Activated CD8-positive, alpha-beta memory T cell treated with anti-CD3 and anti-CD28 coated beads for 1 hour (primary cell): ENCODE results near the gene CFAP45.

Experiments
- DNase-seq, 2 donors: peaks; one replicate each; pipeline ENCODE4 v3.0.0-alpha.2; 2020; ENCODE audit warnings: low read depth in 1 of 2; ENCODE audit errors: extremely low read depth in 1 of 2

Gene CFAP45

DNA sequence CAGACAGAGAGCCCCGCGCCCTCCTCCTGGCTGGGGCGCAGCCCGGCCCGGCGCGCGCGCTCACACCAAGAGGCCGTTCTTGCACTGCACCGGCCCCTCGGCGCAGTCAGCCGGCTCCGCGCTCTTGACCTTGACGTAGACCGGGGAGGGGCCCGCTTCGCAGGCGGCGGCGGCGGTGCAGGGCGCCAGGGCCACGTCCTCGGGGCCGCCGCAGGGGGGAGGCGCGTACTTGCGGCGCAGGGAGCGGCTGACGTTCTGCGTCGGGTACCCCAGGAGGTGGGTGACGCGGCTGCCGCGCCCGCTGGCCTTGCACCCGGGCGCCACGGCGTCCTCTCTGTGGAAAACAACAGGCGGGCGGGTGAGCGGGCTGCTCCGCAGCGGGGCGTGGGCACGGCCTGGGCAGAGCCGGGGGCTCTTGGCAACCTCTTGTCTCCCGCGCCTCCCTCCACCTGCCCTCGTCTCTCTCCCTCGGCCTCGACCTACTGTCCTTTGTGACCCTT, 45.2 kb downstream of the CFAP45 start:
- DNase-seq: peak; percentile 43 to 62

DNA sequence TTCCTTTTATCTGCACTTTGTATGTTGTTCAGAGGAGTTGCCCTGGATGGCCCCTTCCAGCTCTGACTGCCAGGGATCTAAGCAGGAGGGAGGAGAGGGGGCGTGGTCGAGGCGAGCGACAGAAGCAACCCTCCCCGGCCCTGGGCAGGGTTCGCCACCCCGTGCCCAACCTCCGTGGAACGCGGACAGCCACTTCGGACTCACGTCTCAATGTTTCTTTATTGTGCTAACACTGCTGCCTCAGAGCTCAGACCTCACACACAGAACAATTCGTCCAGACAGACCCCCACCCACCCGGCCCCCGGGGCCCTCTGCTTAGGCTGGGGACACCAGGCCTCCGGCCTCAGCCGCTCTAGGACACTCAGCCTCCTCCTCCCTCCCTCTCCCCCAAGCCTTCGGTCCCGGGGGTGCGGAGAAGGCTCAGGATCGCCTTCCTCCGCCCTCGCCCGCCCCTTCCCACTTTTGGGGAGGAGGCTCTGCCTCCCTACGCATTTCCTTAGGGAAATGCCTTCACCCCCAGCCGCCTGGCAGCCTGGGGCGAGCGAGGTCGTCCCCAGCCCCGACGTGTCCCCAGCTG, 45.8 kb downstream of the CFAP45 start:
- DNase-seq: no peak

DNA sequence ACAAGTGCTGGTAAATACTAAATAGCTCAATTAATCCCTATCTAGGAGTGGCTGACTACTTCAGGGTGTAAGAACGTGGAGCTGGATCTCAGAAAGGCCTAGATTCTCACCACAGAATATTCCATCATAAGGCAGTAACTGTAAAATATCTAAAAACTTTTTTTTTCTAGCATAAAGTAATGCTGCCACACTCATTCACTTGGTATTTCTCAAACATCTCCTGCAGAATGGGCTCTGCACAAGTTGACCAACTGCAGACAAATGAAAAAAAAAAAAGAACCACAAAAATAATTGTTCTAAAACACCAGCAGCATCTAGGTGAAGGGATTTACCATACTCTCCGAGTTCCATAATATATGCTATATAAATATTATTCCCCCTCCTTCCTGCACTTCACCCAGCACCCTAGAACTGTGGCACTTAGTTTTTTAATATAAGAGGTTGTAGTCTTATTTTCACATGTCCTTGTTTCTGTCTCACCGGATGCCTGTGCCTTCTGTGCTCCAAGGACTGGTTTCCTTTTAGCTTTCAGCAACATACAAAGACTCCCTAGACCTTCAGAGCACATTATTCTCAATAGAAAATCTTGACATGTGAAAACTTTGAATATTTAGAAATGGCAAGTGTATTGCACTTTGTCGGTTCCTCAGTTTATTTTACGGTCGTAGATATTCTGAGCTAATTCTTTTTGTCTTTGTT, 46.4 kb downstream of the CFAP45 start:
- no peak for DNase-seq

DNA sequence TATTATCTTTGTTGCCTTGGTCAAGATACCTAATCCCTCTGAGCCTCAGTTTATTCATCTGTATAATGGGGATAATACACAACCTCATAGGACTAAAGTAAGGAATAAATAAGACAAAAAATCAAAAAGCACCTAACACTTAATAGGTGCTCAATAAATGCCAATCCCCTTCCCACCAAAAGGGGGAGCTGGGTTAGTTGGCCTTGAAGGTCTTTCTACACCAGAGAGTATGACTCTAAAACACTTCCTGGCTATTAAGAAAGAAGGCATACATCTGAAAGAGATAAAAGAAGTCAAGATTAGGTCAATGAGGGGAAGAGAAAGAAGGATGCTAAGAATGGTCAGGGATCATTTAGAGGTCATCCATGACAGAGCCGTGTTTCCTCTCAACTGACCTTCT, 48.6 kb downstream of the CFAP45 start:
- DNase-seq: no peak

DNA sequence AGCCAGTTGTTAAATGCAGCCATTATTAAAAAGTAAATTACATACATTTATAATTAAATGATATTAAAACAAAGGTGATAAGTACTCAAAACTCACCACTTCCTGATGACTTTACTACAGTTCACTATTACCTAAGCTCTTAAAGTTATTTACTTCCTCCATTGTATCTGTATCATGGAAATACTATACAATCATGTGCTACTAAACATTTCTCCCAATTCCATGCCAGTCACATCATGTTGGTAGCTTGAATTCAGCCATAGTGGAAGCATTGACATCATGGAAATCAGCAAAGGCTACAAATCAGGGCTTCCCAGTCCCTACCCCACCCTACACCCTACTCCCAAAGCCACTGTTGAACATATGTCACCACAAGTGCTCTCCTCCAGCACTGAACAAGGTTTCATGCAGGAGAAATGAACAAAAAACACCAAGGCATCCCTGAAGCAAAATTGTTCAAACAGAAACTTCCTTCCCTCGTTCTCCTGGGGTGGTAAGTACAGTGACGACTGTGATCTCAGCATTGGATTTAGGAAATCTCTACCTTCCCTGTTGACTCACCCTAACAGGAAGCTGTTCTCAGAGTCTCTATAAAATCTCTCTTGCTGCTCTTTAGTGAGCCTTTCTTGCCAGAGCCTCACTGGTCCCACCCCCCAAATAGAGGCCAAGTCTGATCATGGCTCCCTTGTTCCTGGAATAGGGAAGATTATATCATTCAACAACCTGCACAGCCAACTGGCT, 50.2 kb downstream of the CFAP45 start:
- DNase-seq: no peak

DNA sequence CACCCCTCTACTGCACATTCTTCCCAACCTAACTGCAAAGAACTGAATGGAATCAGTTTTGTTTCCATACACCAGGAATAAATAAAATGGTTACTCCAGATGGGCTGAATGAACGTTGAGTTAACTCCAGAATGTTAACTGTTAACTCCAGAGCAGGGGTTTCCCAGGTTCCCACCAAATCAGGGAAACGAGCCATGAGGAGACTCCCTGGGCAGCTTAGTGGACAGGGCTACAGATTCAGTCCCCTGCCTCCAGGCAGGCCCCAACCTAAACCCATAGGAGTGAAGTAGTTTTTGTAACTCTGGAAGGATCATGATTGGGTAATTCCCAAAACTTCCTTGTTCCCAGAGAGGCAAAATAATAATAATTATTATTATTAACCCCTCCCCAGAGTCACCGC, 51.6 kb downstream of the CFAP45 start:
- no peak for DNase-seq

DNA sequence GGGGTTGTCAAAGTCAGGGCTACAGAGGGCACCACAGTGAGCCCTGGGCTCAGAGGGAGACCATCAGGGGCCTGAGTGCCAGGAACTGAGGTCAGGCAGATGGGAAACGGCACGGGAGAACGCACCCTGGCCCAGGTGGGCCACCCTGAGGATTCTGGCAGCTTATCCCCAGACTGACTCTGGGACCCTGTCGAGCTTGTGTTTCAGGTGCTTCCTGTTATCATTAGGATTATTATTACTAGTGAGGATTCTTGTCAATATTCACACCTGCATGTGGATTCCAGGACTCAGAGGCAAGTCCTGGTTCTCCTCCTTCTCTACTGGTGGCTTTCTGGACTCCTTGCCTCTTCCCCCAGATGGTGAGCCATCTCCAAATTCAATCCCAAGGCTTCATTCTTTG, 52.7 kb downstream of the CFAP45 start:
- no peak for DNase-seq

DNA sequence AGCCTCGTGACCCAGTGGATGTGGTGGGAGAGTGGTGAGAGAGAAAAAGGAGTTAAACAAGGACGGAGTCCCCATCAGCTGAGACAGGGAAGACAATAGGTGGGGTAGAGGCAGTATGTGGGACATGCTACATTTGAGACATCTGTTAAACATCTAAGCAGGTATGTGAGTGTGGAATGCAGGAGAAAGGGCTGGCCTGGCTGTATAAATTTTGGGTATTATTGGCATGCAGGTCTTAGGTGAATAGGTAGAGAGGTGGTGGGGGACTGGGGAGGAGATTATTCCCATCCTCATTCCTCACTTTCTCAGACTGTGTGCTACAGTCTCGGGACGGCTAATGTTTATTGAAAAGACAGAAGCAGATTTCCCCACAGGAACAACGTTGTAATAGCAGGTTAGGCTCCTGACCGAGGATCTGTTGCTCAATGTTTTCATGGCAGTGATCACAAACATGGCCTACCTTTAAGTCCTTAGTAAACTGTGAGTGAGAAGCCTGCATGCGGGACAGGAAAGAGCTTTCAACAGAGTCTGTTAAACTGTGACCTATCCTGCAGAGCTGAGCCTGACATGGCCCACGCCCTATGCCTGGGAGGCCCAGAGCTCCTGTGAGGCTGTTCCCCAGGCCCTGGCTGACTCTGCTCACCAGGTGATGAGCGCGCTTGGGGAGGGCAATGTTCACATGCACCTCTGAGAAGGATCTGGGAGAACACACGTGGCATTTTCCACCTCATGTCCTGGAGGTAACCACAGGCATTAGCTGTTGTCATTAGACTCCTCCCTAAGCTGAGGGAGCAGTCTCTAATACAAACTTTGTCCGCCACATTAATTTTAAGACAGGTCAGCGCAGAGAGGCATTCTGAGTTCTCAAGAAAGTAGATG, 54.0 kb downstream of the CFAP45 start:
- no peak for DNase-seq

DNA sequence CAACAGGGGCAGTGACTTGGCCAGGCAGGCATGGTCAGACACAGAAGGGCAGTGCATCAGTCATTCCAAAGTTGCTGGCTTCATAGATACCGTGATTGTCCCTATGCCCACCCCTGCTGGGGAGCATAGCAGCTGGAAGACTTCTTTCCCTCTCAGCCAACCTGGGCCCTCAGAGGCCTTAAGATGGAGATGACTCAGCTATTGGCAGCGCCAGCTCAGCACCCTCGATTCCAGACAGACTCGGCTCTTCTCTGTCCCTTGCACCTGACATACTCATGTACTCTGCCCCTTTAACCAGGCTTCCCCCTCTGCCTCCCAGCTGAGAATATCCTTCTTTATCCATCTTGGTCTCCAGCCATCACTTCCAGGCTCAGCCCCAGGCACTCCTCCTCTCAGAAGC, 56.5 kb downstream of the CFAP45 start:
- no peak for DNase-seq

DNA sequence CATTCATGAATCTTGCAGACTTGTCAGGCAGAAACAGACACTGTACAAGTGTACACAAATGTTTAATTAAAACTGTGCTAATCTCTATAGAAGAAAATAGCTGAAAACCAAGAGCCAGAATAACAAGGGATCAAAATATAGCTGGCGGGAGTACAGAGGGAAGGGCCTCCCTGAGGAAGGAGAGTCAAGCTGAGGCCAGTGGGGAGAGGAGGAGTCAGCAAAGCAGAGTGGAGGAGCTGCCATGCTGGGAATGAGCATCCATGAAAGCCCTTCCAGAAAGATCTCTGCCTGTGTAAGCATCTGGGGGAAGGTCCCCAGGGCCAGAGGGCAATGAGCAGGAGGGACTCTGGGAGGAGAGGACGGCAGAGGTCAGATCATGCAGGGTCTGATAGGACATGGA, 58.2 kb downstream of the CFAP45 start:
- no peak for DNase-seq

DNA sequence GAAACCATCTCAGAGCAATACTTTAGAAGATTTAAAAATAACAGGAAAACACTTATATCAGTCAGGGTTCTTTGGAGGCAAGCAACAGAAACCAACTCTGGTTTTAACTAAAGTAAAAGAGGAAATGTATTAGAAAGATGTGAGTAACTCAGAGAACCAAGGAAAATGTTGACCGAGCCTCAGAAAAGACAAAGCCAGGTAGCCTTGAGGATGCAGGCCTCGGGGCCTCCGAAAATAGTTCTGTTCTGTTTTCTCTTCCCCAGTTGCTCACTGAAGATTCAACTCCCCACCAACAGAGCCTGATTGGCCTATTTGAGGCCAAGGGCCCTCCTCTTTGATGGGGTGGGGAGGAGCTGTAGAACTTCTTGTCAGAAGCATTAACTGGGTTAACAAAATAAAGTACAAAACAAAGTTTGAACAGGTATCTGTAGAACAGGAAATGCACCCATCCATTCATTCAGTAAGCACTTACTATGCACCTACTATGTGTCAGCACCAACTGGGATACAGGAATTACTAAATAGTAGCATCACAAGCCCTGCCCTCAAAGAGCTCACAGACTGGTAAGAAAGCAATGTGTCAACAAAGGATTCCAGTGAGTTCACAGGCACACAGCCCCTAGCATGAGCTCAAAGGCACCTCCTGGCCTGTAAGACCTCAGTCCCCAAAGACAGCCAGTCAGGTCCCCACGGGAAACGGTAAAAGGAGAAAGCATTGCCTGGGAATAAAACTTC, 60.7 kb downstream of the CFAP45 start:
- DNase-seq: no peak

DNA sequence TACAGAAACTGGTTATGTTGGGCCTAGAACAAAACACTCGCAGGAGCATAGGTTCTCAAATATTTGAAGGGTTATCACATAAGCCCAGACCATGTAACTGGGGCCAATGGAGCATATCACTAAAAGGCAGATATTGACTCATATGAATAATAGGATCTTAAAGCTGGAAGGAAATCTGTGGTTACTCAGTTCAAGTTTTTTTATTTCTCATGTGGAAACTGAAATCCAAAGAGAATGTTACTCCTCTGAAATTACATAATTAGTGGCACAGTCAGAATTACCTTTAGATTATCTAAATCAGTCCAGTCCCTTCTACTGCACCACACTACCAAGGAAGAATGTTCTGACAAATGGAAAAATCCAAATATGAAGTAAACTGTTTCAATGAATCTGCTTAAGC, 61.2 kb downstream of the CFAP45 start:
- no peak for DNase-seq

DNA sequence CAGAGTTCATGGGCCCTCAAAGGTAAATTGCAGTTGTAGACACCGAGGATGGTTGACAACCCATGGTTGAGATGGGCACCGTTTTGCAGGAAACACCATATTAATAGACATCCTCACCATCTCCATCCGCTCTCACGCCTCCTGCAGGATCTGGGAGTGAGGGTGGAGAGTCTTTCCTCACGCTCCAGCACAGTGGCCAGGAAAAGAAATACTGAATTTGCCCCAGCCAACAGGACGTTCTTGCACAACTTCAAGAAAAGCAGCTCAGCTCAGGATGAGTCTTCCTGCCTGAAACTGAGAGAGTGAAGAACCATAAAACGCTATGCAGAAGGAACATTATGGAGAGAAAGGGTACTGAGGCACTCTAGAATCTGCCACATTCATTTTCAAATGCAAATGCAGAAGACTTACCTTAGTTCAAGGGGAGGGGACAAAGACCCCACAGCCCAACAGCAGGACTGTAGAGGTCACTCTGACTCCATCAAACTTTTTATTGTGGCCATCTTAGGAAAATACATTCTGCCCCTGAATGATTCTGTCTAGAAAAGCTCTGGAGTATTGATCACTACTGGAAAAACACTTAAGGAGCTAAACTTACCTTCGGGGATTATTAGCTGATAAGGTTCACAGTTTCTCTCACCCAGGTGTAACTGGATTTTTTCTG, 64.0 kb downstream of the CFAP45 start:
- no peak for DNase-seq

DNA sequence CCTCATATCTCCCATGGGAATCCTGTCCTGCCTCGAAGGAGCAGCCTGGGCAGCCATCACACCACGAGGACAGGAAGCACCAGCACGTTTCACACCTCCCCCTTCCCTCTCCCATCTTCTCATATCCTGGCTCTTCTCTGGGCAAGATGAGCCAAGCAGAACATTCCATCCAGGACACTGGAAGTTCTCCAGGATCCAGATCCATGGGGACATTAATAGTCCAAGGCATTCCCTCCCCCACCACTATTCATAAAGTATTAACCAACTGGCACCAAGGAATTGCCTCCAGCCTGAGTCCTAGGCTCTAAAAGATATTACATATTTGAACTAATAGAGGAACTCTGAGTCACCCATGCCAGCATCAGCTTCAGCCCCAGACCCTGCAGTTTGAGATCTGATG, 64.6 kb downstream of the CFAP45 start:
- DNase-seq: no peak

DNA sequence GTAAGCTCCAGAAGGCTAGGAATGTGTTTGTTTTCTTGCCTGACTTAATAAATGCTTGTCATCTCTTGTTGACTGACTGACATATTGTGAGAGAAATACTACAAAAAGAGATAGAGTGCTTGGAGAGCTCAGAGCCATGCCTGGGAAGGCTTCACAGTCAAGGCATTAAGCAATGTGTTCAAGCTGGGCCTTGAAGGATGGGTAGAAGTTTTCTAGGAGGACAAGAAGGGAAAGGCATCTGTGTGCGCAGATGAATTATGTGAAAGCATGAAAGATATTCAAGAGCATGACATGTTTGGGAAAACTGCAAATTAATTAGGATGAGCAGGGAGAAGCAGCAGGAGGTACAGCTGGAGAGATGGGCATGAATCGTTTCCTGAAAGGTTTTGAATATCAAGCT, 67.7 kb downstream of the CFAP45 start:
- DNase-seq: no peak

DNA sequence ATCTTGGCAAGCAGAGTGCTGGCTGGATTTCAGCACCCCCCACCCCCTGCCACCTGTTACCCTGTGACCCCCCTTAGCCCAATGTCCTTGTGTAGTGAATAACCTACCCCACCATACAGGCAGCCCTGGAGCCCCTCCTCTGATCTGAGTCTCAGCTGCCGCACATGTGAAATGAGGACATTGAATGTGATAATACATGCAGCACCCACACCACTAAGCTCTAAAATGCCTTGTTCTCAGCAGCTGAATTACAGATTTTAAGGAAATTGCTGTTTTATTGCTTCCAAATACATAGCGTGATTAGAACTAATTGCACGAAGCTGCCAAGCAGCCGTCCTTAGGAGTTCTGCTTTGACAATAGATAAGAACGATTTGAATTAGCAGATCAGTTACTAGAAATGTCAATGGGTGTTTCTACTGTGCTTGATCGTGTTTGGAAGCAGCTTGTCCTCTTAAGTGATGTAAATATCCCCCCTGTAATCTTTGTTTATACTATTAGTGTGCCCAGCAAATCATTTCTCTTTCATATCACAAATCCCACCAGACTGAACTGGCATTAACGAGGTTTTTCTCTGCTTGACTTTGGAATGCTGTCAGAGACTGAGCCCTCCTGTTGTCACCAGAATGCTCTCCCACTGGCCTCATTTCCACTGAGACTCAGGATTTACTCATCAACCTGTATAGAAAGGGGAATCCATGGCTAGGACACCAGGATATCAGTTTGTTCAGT, 68.4 kb downstream of the CFAP45 start:
- no peak for DNase-seq

DNA sequence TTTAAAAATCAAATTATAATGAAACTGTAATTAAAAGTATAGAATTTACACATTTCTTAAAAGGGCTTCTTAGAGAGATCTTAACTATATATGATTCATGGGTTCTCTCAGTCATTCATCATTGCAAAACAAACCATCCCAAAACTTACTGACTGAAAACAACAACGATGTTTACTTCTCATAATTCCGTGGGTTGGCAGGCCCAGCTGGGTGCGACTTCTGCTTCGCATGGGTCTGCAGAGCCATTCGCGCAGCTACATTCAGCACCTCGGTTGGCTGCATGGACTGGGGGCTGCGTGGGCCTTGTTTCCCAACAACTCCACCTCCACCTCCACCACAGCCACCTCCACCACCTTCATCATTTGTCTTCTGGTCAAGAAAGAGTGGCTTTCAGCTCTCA, 69.2 kb downstream of the CFAP45 start:
- DNase-seq: no peak

DNA sequence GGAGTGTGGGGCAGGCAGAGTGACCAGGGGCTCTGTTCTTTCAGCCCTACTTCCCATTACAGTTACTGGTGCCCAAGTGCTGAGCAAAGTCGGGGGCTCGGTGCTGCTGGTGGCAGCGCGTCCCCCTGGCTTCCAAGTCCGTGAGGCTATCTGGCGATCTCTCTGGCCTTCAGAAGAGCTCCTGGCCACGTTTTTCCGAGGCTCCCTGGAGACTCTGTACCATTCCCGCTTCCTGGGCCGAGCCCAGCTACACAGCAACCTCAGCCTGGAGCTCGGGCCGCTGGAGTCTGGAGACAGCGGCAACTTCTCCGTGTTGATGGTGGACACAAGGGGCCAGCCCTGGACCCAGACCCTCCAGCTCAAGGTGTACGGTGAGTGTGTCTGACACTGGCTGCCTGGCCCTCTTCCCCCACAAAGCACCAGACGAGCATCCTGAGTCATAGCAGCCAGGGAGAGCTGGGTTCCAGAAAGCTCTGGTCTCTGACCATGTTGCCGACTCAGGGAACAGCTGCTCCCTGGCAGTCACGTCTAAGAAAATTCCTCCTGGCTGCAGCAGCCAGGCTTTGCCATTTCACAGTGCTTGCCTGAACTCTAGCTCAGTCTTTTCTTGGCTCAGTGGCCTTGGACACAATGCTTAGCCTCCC, 70.0 kb downstream of the CFAP45 start:
- DNase-seq: no peak

DNA sequence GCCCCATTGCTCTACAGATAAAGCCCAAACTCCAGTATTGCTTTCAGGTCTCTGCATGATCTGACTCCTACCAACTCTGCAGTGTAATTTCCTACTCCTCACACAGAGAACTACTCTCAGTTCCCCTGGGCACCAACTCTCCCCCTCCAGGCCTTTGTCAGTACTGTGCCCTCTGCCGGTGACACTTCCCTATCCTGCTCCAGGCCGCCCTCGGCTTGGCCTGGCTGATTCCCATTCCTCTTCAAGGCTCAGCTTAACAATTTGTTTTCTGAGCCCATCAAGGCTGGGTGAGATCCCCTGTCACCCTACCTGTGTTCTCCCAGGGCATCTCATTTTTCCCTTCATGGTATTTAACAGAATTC, 70.7 kb downstream of the CFAP45 start:
- no peak for DNase-seq
